Fibroblast of skin of left quadriceps (primary cell): Measurements from ENCODE around the gene EIF5A.

Source experiments
- DNase-seq, 2 experiments: peaks; one replicate each; pipeline ENCODE4 v3.0.0-alpha.2; 2013; ENCODE audit warnings: low read depth in 2 of 2

The EIF5A gene

DNA sequence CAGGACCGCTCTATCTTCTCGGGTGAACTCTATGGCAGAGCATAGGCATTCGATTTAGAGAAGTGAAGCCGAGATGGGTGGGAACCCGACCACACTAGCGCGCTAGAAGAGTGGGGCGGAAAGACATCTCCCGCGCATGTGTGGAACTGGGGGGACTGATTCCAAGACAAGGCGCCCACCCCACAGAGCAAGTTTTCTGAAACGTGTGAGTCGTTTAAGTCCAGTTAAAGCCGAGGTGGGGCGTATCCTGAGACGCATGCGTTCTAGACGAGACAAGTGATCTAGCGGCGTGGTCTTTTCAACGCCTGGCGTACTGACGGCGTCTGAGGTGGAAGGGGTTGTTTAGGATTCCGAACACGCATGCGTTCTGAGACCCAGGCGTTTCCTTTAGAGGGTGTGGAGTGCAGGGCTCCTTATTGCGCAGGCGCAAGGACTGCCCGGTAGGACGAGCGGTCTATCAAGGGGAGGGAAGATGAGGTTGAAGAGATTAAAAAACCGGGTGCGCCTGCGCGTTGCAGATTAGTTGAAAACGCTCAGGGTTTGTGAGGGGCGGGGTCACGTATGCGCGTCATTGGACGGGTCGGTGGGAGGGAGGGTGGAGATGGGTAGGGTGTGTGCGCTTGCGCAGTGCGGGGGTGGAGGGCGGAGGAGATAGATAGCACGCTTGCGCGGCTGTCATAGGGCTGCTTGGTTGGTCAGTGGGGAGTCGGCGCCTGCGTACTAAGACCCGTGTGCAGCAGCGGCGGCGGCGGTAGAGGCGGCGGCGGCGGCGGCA lies at the start of gene EIF5A:
TSS of gene EIF5A (plus strand) at position 718 of the 775 bp plus-strand sequence. CDS start 2,008 bp downstream, outside the sequence.
- DNase-seq, result peak; percentile 100

DNA sequence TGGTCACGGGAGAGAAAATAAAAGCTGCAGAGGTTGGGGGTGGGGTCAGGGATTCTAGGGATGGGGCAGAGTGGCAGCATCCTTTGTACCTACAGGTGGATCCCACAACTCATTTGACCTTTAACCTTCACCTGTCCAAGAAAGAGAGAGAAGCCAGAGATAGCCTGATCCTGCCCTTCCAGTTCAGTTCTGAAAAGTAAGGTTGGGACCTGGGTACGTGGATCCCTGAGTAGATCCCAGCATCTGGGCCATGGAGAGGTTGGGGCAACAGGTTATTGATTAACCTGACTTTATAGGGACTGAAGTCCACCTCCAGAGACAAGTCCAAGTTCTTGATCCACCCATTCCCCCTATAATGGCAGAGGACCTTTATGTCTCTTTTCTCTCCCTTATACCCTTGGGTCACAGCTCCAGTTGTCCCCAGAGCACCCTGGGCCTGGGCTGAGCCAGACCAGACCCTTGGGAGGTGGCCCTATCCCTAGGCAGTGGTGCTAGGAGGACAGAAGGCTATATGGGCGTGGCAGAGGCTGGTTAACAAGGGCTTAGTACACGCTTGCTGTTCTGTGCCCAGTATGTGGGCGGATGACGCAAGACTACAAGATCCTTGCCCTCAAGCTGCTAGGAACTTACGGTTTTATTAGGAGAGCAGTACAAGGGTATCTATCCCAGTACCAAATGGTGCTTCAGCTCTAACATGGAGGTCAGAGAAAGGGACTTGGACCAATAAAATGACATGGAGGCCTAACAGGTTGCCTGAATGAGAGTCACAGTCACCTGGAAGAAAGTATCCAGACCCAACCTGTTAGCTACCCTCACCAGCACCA lies 48.5 kb upstream of the EIF5A start:
- no peak for DNase-seq

DNA sequence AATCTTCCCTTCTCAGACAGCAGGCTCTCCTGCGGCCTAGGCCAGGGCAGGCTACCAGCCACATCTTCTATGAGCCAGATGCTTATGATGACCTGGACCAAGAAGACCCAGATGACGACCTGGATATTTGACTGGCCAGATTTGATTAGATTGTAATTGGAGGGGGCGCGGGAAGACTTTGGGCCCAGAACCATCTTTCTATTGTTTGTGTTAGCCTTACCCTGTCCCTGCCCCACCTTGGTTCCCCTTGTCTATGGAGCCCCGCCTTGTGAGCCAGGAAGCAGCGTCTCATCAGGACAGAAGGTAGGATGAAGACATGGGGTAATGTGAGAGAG lies 47.9 kb upstream of the EIF5A start:
- no peak for DNase-seq

DNA sequence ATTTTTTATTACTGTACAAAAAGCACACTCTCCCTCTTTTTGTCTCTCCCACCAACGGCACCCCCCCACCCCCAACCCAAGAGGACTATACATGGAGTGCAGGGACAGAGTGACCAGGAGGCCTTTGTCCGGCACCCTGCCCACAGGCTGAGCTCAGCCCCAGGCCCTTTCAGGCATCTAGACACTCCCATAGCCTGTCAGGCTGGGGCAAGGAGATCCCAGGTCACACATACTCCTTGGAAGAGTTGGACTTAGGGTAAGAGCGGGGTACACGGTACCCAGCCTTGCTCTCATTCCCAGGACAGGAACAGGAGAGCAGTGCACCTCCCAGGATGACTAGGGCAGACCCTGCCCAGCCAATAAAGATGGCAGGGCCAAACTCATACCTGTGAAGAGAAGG lies 47.3 kb upstream of the EIF5A start:
- no peak for DNase-seq

DNA sequence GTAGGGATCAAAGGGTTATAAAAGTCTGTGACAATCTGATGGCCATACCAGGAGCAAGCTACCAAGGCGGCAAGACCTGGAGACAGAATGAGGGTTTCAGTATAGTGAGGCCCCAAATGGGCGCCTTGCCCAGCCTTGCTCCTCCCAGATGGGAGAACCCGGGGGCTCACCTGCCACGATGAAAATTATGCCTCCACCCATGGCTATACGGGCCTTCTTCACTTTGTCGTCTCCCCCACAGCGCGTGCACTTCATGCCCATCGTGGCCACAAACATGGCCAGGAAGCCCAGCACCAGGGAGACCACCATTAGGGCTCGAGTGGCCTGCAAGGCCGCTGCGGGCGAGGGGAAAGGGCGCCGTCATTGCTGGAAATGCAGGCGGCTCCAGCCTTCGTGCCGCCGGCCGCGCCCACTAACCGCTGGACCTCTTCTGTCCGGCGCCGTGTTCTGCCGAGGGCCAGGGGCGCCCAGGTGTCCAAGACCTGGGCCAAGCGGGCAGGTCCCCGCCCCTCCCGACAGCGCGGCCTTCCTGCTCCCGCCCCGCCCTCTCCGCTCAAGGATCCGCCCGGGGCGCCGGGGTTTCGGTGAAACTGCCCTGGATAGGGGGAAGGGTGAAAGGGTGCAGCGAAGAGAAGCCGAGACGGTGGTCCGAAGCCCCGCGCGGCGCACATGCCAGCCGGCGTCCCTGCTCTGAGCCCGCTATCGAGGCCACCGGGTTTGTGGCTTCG lies 46.6 kb upstream of the EIF5A start:
- no peak for DNase-seq

DNA sequence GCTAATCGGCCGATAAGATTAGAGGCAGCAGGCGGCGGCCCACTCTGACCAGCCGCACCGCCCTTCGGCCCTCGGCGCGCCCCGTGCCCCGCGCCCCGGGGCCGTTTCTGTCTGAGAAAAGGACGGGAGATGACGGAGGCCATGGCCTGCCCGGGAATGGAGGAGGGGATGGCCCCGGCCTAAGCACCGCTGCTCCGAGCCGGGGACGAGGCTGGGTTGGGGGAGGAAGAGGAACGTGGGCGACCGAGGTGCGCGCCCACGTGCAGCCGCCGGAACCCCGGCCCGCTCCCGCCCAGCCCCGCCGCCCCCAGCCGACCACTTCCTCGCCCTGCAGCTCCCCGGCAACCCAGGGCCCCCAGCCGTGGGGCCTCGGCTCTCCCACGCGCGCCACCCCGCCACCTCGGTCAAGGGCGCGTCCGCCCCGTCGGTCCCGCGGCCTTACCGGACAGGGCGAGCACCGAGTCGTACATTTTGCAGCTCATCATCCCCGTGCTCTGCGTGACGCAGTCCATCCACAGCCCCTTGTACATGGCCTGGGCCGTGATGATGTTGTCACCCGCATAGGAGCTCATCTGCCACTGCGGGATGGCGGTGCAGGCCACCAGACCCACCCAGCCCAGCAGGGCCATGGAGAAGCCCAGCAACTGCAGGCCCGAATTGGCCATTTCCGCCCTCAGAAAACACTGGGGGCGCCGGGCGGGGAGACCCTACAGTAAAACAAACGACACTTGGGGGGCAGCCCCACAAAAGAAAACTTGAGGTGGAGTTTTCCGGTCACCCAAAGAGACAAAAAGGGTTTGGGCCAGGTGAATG lies 45.8 kb upstream of the EIF5A start:
- no peak for DNase-seq

DNA sequence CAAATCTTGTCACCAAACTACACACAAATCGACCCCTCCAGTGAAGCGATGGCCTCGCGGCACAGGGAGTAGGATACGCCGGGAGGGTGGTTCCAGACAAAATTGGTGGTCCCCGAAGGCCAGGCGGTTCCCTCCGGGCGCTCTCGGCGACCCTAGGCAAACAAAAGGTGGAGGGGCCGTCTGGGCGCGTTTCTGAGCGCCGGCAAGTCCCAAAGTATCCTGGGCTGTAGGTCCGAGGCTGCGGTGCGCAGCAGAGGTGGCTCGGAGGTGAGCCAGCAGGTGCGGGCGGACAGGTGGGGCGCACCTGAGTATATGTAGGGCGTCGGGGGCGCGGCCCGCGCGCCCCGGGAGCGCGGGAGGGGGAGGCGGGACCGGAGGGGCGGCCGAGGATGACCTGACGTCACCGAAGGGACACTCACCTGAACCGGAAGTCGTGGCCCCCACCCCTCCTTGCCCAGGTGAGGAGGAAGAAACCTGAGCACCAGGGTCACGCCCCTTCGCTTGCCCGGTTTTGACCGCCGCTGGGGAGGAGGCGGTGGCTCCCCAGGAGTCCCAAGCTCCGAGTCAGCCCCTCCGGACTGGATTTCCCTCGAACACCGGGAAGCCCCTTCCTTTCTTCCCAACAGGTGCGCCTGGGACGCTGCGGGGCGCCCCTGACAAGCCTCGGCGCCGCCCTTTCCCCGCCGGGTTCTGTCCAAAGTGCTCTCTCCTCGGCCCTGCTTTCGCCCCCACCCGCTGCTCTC lies 45.1 kb upstream of the EIF5A start, which contains the start of gene CLDN7:
TSS of gene CLDN7 (minus strand) at position 287 of the 743 bp plus-strand sequence. CDS start 435 bp downstream, outside the sequence.
- DNase-seq, result no peak

DNA sequence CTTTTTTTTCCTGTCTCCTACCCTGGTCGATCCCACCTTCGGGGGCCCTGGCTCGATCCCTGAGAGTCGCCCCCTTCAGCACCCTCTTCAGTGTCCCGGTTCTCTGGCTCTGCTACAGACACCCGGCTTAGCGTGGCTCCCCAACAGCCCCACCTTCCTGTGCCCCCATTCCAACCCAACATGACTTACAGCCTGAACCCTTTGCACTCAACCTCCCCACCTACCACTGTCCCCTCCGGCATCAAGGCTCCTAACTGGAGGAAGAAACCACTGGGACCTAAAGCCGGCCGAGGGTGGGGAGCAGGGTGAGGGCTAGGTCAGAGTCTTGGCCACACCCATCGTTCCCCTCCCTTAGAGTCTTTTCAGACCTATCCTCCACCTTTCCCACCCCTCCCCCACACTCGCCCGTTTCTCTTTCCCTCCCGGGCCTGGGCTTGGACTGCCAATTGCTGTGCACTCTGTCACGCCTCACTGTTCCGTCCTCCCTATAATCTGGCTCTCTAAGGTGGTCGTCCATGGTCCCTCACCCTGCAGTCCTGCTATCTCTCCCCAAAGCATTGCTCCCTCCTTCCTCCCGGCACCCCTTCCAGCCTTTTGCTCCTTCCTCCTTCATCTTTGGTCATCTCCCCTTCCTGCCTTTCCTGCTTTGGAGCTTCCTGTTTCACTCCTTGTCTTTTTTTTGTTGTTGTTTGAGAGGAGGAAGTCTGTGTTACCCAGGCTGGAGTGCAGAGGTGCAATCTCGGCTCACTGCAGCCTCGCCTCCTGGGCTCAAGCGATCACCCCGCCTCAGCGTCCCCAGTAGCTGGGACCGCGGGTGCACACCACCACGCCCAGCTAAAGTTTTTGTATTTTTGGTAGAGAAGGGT lies 44.3 kb upstream of the EIF5A start:
- no peak for DNase-seq

DNA sequence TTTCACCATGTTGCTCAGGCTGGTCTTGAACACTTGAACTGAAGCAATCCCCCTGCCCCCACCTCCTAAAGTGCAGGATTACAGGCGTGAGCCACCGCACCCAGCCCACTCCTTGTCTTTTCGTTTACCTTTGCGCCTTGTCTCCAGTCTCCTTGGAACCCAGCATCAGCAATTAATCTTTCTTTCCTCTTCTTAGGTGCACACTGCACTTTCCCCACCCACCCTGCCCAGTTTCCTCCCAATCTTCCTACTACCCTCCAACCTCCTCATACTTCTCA lies 43.7 kb upstream of the EIF5A start:
- no peak for DNase-seq

DNA sequence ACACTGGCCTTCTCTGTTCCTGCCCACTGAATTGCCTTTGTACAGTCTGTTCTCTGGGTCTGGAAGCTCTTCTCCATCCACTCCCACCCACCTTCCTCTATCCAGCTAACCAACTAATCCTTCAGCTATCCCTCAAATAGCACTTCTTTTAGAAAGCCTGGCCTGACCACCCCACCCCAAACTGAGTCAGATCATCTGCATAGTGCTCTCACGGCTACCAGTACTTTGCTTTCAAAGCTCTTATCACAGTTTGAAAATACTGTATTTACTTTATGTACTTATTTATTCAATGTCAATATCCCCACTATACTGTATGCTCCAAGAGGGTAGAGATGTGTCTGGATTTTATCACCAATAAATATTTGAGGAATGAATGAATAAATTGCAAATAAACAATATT lies 40.6 kb upstream of the EIF5A start:
- DNase-seq, result no peak

DNA sequence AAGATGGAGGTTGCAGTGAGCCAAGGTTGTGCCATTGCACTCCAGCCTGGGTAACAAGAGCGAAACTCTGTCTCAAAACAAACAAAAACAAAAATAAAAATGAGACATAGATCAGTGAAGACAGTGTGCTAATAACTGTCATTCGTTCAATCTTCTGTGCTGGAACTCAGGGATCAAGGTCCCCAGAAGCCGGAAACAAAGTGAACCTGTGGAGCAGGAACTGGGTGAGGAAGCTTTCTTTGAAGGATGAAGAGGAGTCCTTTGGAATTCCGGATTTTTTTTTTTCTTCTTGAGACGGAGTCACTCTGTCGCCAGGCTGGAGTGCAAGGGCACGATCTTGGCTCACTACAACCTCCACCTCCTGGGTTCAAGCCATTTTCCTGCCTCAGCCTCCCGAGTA lies 28.0 kb upstream of the EIF5A start:
- no peak for DNase-seq

DNA sequence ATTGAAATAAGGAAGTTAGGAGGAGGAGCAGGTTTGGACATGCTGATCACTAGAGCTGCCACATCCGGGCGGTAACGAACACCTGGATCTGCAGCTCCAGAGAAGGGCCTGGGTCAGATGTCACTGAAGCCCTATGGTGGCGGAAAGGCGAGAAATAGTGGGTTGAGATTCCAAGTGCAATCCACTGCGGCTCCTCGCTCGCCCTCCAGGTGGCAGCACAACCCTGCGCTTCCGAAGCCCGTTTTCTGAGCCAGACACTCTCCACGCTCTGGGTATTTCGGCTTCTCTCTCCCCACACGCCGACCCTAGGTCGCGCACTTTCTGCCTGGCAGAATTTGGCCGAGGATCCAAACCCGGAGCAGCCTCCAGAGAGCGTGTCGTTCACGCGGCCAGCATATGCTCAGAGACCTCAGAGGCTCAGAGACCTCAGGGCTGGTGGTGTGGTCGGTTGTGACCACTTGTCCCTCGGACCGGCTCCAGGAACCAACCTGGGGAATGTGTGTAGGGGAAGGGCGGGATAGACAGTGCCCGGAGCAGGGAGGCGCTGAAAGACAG lies 26.8 kb upstream of the EIF5A start:
- DNase-seq, result peak; percentile 26 to 33

DNA sequence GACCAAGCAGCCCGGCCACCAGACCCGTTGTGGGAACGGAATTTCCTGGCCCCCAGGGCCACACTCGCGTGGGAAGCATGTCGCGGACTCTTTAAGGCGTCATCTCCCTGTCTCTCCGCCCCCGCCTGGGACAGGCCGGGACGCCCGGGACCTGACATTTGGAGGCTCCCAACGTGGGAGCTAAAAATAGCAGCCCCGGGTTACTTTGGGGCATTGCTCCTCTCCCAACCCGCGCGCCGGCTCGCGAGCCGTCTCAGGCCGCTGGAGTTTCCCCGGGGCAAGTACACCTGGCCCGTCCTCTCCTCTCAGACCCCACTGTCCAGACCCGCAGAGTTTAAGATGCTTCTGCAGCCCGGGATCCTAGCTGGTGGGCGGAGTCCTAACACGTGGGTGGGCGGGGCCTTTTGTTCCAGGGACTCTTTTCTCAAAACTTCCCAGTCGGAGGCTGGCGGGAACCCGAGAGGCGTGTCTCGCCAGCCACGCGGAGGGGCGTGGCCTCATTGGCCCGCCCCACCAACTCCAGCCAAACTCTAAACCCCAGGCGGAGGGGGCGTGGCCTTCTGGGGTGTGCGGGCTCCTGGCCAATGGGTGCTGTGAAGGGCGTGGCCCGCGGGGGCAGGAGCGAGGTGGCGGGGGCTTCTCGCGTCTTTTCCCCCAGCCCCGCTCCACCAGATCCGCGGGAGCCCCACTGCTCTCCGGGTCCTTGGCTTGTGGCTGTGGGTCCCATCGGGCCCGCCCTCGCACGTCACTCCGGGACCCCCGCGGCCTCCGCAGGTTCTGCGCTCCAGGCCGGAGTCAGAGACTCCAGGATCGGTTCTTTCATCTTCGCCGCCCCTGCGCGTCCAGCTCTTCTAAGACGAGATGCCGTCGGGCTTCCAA lies 26.1 kb upstream of the EIF5A start, which contains the start of gene SLC2A4:
TSS of gene SLC2A4 (plus strand) at position 645 of the 879 bp plus-strand sequence. CDS start at position 862, 217 bp downstream.
- peak; percentile 85 to 88 for DNase-seq

DNA sequence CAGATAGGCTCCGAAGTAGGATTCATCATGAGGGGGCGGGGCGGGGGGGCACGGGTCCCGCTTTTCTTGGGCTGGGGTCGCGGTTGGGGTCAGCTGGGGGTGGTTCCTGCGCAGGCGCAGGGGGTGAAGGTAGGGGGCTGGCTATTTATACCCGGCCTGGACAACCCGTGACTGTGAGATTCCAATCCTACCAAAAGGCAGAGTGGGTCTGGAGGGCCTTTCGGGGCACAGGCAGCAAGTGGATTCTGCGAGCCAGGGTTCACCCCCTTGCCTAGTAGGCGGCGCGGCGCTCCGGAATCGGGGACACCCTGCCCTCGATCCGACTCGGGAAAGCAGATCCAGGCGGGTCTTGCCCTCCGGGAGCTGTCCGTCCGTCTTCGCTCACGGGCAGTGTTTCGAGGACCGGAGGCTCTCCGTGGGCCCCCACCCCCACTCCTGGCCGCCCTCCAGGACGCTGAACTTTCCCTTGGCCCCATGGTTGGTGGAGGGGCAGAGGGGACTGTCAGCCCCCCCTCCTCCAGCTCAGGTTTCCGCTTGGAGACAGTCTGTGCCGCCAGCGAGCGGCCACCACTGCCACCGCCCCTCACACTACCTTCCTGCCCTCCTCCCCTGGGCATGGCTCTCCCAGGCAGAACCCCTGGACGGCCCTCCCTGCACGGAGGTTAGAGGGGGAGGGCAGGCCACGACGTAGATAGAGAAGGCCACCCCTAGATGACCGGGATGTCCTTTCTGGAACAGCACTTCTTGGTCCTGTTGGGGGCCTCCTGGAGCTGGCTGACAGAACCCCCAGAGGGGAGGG lies 25.3 kb upstream of the EIF5A start:
- no peak for DNase-seq

DNA sequence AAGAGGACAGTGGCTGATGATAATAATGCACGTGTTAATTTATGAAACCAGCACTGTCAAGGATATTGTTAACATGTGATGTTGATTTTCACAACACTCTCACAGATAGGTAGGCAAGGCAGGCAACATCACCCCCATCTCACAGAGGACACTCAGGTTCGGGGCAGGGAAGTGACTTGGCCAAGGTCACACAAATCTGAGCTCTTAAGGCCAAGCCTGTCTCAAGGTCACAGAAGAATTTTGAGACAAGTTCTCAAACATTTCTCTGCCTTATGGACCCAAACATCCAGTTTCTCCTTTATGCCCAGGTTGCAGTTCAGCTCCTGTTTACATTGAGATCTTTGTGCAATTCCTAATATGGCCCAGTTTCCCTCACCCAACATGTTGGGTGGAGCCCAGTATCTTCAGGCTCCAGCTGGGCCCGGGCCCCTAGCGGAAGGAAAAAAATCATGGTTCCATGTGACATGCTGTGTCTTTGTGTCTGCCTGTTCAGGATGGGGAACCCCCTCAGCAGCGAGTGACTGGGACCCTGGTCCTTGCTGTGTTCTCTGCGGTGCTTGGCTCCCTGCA lies 24.6 kb upstream of the EIF5A start:
- no peak for DNase-seq

DNA sequence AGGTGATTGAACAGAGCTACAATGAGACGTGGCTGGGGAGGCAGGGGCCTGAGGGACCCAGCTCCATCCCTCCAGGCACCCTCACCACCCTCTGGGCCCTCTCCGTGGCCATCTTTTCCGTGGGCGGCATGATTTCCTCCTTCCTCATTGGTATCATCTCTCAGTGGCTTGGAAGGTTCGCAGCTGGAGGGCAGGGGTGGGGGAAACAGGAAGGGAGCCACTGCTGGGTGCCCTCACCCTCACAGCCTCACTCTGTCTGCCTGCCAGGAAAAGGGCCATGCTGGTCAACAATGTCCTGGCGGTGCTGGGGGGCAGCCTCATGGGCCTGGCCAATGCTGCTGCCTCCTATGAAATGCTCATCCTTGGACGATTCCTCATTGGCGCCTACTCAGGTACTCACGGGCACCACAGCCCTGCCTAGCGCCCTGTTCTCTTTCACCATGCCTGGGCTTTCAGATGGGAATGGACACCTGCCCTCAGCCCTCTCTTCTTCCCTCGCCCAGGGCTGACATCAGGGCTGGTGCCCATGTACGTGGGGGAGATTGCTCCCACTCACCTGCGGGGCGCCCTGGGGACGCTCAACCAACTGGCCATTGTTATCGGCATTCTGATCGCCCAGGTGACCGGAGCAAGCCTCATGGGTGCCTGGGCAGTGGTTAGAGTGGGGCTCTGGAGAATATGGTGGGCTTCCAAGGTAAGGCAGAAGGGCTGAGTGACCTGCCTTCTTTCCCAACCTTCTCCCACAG lies 23.8 kb upstream of the EIF5A start:
- no peak for DNase-seq

DNA sequence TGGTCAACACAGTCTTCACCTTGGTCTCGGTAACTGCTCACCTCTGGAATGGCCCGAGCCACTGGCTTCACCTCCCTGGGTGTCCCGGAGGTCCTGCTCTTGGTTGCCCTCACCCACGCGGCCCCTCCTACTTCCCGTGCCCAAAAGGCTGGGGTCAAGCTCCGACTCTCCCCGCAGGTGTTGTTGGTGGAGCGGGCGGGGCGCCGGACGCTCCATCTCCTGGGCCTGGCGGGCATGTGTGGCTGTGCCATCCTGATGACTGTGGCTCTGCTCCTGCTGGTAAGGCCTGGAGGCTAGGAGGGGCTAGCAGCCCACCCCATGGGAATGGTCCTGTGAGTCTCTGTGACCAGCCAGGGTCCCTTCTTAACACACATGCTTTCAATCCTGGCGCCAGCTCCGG lies 22.5 kb upstream of the EIF5A start:
- DNase-seq, result no peak
